GM12875 (cell line): Measurements from ENCODE around the gene TXK.

Experiments
- H3K4me3 ChIP-seq: one replicate; pipeline ENCODE4 v1.5.1; 2011; ENCODE audit warnings: low read depth, low read length, control low read depth
- TF ChIP-seq, protein P1 (sequence below): IDR thresholded peaks from 2 replicates; pipeline ENCODE4 v1.5.1; 2011; ENCODE audit warnings: low read depth, mild to moderate bottlenecking, control low read depth, inconsistent platforms, low read length, moderate library complexity, borderline replicate concordance; ENCODE audit not compliant: insufficient read depth

Gene TXK

DNA sequence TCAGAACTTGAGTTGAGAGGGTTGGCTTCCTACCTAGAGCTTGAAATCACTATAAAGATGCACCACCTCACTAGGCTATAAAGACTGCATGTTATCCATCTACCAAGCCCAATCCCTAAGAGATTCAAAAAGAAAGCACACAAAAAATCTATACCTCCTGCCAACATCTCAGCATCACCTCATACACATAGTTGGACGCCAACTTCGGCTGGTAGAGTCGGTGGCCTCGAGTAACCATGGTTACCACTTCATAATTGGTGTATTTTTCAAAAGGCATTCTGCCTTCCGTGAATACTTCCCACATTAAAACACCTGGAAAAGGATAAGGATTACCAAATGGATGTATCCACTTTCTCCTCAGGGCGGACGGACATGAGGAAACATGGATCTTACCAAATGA is 4.5 kb upstream of the TXK start:
- TF ChIP-seq, protein P1, sequence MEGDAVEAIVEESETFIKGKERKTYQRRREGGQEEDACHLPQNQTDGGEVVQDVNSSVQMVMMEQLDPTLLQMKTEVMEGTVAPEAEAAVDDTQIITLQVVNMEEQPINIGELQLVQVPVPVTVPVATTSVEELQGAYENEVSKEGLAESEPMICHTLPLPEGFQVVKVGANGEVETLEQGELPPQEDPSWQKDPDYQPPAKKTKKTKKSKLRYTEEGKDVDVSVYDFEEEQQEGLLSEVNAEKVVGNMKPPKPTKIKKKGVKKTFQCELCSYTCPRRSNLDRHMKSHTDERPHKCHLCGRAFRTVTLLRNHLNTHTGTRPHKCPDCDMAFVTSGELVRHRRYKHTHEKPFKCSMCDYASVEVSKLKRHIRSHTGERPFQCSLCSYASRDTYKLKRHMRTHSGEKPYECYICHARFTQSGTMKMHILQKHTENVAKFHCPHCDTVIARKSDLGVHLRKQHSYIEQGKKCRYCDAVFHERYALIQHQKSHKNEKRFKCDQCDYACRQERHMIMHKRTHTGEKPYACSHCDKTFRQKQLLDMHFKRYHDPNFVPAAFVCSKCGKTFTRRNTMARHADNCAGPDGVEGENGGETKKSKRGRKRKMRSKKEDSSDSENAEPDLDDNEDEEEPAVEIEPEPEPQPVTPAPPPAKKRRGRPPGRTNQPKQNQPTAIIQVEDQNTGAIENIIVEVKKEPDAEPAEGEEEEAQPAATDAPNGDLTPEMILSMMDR: no peak
- H3K4me3 ChIP-seq: no peak overlapping the region

DNA sequence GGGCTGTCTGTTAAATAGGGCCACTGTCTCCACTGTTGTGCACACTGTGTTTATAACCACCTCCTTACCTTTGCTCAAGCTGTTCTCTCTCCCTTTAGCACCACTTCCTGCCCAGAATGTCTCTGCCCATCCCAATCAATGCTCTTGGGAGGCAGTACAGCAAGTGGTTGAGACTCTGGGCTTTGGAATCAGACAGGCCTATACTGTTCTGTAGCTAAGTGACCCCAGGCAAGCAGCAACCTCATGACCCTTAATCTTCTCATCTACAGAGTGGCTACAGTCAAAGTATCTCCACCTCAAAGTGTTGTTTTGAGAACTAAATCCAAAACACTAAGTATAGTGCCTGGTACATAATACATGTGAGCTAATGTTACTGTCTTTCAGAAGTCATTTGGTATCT is 3.8 kb upstream of the TXK start:
- TF ChIP-seq, protein P1: no peak
- H3K4me3 ChIP-seq: no peak overlapping the region

DNA sequence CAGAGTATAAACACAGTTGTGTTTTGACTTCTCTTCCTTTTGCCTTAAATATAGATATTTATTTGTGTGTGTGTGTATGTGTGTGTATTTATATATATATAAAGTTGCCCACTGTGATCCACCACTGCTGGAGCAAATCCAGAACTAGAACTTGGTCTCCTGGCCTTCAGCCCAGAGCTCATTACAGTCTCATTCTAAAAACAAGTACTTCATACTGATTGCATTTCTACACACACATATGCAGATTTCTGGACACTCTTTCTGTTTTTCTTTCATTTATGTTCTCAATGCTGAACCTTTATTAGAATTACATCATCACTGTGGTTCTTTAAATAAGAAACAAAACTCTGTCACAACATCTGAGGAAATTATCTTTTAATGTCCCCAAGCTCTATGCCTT is 381 bp downstream of the TXK start:
- TF ChIP-seq, protein P1: no peak
- no peak overlapping the region for H3K4me3 ChIP-seq

DNA sequence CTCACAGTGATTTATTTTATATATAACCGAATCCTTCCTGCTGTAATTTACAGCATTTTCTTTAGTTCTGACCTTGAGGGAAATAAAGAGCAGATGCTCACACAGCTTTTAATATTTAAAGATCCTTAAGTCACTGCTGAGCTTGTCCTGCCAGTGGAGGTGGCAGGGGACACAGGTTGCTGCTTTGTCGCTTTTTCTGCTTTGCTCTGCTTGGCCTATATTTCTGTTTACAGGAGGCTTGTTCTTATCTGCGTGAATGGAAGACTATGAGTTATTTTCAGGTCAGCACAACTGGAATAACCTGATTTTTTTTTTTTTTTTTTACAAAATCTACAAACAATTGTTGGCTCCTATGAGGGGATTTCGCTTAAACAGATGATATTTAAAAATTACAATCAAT is 2.3 kb downstream of the TXK start:
- TF ChIP-seq, protein P1: no peak
- H3K4me3 ChIP-seq: no peak overlapping the region

DNA sequence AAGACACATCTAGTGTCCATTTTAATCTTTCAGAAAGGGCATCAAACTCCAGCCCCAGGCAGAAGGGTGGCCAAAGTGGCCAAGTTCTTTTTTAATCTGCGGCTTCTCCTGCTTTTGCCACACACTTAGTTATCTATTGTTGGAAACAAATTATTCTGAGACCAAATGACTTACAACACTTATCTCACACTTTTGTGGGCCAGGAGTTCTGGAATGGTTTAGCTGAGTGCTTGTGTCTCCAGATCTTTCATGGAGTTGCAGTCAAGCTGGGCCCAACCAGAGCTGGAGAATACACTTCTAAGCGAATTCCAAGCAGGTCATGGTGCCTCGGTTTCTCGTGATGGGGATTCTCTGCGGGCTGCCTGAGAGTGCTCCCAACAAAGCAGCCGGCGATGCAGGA is 4.0 kb downstream of the TXK start:
- H3K4me3 ChIP-seq: no peak overlapping the region
- TF ChIP-seq, protein P1: no peak

DNA sequence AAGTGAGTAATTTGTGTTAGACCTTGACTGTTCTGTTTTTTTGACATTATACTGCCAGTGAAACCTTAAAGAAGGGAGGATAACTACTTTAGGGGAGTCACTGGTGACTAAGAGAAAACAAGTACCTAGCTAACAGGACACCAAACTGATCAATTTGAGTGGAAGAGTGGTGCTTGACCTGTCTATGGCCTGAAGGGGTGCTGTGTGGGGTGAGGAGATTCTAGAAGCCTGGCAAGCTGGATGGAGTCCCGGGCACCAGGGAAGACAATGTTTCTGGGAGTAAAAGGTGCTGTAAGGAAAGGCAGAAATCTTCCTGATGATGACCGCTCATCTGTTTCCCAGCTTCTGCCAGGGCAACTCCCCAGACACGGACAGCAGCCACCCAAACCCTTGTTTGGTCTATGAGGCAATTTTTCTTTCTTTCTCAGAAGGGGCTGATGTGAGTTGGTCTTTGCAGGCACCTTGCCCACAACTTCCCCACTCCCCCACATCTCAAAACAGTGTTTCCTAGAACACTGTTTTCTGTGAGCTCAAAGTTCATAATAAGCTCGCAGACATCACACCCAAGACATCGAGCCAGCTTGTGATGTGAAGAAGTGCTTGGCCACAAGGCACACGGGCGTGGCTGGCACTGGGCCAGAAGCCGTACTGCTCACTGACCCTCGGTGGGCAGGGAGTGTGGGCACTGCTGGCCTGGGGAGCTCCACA is 4.6 kb downstream of the TXK start:
- TF ChIP-seq, protein P1: no peak
- no peak overlapping the region for H3K4me3 ChIP-seq

DNA sequence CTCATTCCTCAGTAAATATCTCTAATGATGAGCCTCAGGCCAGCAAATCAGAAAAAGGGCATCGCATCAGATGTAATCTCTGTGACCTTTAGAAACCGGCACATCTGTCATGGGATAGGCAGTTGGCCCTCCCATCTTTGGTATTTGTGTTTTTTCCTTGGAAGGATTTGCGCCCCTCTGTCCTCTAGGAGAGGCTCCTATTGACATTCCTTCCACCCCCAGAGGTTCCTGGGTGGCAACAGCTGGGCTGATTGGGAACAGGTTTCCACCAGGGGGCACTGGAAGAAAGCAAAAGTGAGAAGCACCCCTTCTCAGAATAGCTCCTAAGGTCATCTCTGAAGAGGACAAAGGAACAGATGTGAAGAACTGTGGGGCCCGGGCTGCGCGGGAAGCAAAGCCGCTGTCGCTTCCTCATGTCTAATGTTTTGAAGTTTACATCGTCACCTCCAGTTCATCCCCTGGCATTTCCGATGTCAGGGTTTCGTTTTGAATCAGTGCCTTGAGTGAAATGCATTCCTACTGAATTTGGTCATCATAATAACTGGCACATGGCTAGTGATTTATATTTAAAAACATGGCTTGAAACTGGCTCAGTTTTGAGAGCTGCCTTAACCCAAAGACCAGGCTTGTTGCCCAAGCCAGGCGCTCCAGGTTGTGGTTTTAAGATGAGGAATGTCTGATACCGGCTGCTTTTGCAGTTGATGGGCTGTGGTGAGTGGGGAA is 6.2 kb downstream of the TXK start:
- H3K4me3 ChIP-seq: no peak overlapping the region
- TF ChIP-seq, protein P1: peak; percentile 36; the same call in 1 of the 2 replicates
